H1 (cell line): ENCODE results near the gene TFF2. TPM values are rescaled to one million over a fixed set of nuclear protein-coding genes. Genes with fewer than 3 reads are reported as not detected.

Experiments used
- ATF2 ChIP-seq: IDR thresholded peaks from 2 replicates; pipeline ENCODE4 v1.6.1; 2012; ENCODE audit warnings: low read length, inconsistent platforms
- CEBPB ChIP-seq: IDR thresholded peaks from 2 replicates; pipeline ENCODE4 v1.6.1; 2012; ENCODE audit warnings: low read depth, low read length
- CREB1 ChIP-seq: IDR thresholded peaks from 2 replicates; pipeline ENCODE4 v1.6.1; 2012; ENCODE audit warnings: inconsistent platforms
- EP300 ChIP-seq, 2 experiments: IDR thresholded peaks; 1 replicate in 1 of 2; 2 replicates in 1 of 2; pipeline ENCODE4 v1.6.1; 2011 to 2012; ENCODE audit warnings: low read depth in 2 of 2, low read length in 2 of 2, mild to moderate bottlenecking in 2 of 2, borderline replicate concordance in 1 of 2, inconsistent platforms in 1 of 2, moderate library complexity in 1 of 2
- JUN ChIP-seq: IDR thresholded peaks from 2 replicates; pipeline ENCODE4 v1.6.1; 2011; ENCODE audit warnings: low read depth, mild to moderate bottlenecking, improper control_type of control experiment, low read length
- RBBP5 ChIP-seq: IDR thresholded peaks from 2 replicates; pipeline ENCODE4 v1.7.1; 2012; ENCODE audit warnings: low read depth, mild to moderate bottlenecking, inconsistent platforms, low read length, moderate library complexity, borderline replicate concordance
- SAP30 ChIP-seq: fragments of 300-600 bp; sonication (generic); IDR thresholded peaks from 2 replicates; pipeline ENCODE4 v1.7.1; 2012; ENCODE audit warnings: low read length, moderate library complexity, mild to moderate bottlenecking, inconsistent platforms; ENCODE audit not compliant: insufficient read depth, insufficient replicate concordance
- TBP ChIP-seq: IDR thresholded peaks from 2 replicates; pipeline ENCODE4 v1.6.1; 2011; ENCODE audit warnings: low read depth, low read length, improper control_type of control experiment
- polyA plus RNA-seq, 7 experiments: library from polyadenylated mRNA; depleted of rRNA in 3 of 7; stranded (reverse) in 5 of 7; unstranded in 2 of 7; fragments of >200 nt in 5 of 7; fragments of 200-250 nt in 2 of 7; gene quantifications; 1 replicate in 5 of 7; 2 replicates in 1 of 7; 4 replicates in 1 of 7; pipeline versions ENCODE4 v1.2.1 to v1.2.3, GENCODE V29; 2011 to 2013; ENCODE audit warnings: missing spikeins in 2 of 7, mixed read lengths in 2 of 7
- total RNA-seq: library from RNA; stranded (reverse); fragmentation: NEBNext Ultra II Directional; extraction: Animal tissue kit (Norgen Biotek cat#: 25700); gene quantifications from 2 replicates; pipeline ENCODE4 v1.2.1, GENCODE V29; 2021

TFF2 gene
- total and polyA plus RNA-seq, 2 of the 8 experiments (the other 6 are each of a cell fraction or from before 2014, with no cell fraction given) = not detected

GRCh38 chr21:42297377-42297776 lies 53.4 kb downstream of the TFF2 start (continued):
- TF ChIP-seq CEBPB = no peak
- no peak for TF ChIP-seq TBP
- TF ChIP-seq CREB1 = no peak
- no peak for TF ChIP-seq JUN
- no peak for TF ChIP-seq ATF2
- no peak for TF ChIP-seq SAP30
- no peak for TF ChIP-seq RBBP5
- TF ChIP-seq EP300 (IDR thresholded peaks at IDR 0.05; ENCODE audit: borderline replicate concordance in 1 of 2, low read depth in 2 of 2, low read length in 2 of 2) = no peak
- TF ChIP-seq, all 59 proteins: peak for 0
